Limb (tissue), 2 donors: ENCODE results near the gene C1QTNF2.
"Not testable (repeated sequence)": the region's sequence is repeated elsewhere in the genome, so short reads cannot be mapped to it uniquely, and the experiment has no call there.

Source experiments
- DNase-seq, 2 donors: peaks; one replicate each; pipeline ENCODE4 v3.0.0-alpha.2; 2016; ENCODE audit errors: extremely low spot score in 2 of 2

The C1QTNF2 gene

GRCh38 chr5:160342413-160342941, 27.9 kb downstream of the C1QTNF2 start:
- no peak for DNase-seq

- DNase-seq: no peak
Measured at GRCh38 chr5:160341309-160341870, 29.0 kb downstream of the C1QTNF2 start.

- DNase-seq: not testable (repeated sequence)
Measured at GRCh38 chr5:160340513-160340912, 29.9 kb downstream of the C1QTNF2 start.

DNA sequence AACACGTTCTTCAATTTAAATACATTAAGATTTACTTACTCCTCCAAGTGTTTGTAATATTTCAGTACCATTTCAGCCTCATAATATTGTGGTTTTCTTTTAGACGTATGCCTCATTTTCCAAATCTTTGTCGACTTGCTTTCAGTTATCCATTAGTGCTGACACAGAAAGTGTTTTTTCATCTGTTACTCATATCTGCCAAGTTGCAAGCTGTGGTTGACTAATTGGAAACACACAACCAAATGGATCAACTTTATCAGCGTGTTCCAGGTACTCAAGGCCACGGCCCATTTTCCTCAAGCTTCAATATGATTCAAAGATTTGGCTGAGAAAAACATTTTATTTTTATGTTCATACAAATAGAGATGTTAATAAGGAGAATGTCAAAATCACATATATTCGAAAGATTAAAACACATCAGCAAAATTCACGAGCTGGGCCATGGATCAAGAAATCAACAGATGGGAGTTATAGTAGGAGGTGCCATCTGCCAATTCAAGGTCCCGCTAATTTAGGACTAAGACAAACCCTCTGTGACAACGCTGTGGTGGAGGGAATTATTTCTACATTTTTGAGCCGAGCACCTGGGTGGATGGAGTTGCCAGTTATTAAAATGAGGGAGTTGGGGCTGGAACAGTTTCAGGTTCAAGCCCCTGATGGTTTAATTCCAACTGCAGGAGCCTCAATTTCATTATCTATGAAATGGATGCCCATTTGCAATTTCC, 30.9 kb downstream of the C1QTNF2 start:
- DNase-seq: no peak

DNA sequence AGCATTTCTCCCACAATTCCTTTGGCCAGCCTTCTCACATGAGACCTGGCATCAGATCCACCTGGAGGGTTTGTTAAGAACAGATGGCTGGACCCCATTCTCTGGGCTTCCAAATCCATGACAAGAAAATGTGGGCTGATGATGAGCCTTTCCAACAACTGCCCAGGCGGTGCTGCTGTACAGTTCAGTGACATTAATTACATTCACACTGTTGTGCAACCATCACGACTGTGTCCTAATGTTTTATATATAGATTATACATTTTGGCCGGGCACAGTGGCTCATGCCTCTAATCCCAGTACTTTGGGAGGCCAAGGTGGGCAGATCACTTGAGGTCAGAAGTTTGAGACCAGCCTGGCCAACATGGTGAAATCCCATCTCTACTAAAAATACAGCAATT, 35.7 kb downstream of the C1QTNF2 start:
- not testable (repeated sequence) for DNase-seq

GRCh38 chr5:160333721-160334120, 36.7 kb downstream of the C1QTNF2 start:
- DNase-seq: no peak

DNA sequence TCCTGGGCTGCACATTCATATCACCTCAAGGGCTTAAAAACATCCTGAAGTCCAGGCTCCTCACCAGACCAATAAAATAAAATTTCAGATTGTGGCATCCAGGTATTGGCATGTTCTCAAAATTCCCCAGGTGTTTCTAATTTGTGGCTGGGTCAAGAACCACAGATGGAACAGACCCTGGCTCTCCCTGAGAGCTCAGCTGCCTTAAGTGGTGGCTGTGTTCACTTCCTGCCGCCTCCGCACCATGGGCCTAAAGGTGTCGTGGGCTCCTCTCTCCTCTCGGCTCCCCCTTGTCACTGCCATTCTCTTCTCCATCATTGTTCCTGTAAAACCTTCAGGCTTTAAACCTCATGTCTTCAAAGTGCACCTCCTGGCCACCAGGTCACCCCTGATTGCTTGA, 40.2 kb downstream of the C1QTNF2 start:
- DNase-seq: no peak

DNA sequence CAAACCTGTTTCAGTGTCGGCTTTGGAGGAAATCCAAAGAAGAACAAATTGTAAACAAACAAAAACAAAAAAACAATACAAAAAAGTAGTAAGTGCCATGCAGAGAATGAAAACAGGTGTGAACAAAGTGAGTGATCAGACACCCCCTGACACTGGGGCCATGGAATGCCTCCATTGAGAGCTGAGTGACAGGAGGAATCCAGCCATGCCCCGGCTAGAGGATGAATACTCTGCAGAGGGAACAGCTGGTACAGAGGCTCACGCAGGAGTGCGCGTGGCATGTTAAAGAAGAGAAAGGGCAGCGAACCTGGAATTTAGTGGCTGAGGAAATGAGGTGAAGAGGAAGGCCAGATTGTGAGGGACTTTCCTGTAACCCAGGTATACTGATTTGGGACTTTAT, 42.6 kb downstream of the C1QTNF2 start:
- DNase-seq: no peak

- no peak for DNase-seq
Measured at GRCh38 chr5:160326981-160327380, 43.4 kb downstream of the C1QTNF2 start.

- no peak for DNase-seq
Measured at GRCh38 chr5:160325716-160326115, 44.7 kb downstream of the C1QTNF2 start.

DNA sequence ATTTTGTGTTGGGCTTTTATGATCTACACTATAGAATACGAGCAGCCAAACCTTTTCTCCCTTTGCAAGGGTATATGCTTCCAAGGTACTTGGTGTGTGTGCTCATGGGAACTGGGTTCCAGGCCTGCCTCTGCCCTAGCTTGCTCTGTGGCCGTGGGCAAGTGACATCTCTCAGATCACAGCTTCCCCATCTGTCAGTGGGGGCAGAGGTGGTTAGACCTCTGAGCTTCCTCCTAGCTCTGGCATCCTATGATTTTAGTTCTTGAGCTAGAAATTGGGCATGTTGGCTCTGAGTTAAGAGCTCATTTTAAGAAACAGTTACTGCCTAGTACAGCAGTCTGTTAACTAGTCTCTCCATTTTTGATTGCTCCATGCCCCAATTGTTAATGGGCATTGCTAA, 45.5 kb downstream of the C1QTNF2 start:
- no peak for DNase-seq

GRCh38 chr5:160318409-160318808, 52.0 kb downstream of the C1QTNF2 start:
- no peak for DNase-seq

GRCh38 chr5:160317434-160317833, 53.0 kb downstream of the C1QTNF2 start:
- DNase-seq: no peak

GRCh38 chr5:160315968-160316367, 54.5 kb downstream of the C1QTNF2 start:
- no peak for DNase-seq

- no peak for DNase-seq
Measured at GRCh38 chr5:160312960-160313727, 57.3 kb downstream of the C1QTNF2 start.

DNA sequence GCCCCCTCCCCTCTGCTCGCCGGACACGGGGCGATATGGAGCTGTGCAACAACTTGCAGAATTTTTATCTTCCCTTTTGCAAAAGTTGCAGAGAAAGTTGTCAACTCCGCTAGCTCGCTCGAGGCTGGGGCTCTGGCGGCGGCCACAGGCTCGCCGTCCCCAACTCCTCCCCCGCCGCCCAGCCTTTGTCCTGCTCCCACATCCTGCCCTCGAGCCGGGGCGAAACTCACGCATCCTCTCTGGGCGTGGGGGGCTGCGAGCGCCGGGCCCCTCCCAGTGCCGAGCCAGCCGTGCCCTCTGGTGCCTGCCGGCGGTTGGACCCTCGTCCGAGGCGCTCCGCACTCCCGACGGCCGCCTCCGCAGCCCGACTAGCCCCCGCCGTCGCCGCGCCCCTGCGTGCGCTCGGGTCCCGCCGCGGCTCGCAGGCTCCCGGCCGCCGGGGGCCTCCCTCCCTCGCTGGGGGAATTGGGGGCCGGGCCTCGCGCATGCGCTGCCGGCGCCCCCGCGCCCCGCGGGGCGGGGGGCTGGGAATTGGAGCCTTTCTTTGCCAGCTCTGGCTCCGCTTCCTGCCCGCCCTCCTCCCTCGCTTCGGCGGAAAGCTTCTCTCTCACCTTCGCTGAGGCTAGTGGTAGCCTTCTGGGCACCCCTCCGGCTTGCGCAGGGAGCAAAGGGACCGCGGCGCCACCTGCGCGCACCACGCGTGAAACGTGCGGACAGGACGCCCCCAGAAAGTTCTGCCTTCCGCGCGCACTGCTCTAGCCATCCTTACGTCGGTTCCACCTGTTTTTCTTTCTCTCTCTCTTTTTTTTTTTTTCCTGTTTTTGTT, 58.1 kb downstream of the C1QTNF2 start, which contains the start of gene CCNJL:
Gene CCNJL, minus strand, starts transcription at position 431 of the 826 bp plus-strand sequence. CDS start 641 bp downstream, outside the sequence.
- DNase-seq: peak; percentile 31 to 87

DNA sequence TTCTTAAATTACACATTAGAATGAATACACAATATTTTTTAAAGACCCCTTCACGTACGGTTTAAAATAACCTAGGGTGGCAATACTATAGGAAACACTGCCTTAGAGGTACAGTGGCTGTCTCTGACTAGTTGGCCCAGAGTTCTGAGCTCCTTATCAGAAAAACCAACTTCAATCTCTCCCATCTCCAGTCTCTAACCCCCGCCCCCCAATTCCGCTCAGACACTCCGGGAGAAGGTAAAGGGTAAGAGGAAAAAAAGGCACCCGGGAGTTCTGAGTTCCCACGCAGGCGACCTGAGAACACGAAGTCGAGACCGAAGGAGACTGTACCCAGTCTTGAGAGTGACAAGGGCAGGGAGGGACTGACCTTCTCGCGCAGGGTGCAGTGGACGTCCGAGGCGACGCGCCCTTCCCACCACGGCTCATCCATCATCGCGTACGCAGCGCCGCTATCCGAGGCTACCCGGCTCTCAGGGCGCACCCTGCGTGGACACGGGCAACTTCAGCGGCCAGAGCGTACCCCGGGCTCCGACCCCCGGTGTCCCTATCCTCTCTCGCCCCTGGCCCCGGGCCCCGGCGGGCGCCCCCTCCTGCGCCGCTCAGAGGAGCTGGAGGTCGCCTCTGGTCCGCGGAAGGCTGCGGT, 58.8 kb downstream of the C1QTNF2 start:
- DNase-seq: no peak

GRCh38 chr5:160310552-160311295, 59.7 kb downstream of the C1QTNF2 start:
- DNase-seq: no peak

- DNase-seq: no peak
Measured at GRCh38 chr5:160310140-160310539, 60.3 kb downstream of the C1QTNF2 start.

- DNase-seq: no peak
Measured at GRCh38 chr5:160306696-160307095, 63.7 kb downstream of the C1QTNF2 start.
